ENCODE data around the gene PDLIM4. TPM values are rescaled to one million over a fixed set of nuclear protein-coding genes. Genes with fewer than 3 reads are reported as not detected.

The PDLIM4 gene
- total RNA-seq, 3 donors from 2014 or later, result 5.1 to 59.0 (median 5.6) TPM

DNA sequence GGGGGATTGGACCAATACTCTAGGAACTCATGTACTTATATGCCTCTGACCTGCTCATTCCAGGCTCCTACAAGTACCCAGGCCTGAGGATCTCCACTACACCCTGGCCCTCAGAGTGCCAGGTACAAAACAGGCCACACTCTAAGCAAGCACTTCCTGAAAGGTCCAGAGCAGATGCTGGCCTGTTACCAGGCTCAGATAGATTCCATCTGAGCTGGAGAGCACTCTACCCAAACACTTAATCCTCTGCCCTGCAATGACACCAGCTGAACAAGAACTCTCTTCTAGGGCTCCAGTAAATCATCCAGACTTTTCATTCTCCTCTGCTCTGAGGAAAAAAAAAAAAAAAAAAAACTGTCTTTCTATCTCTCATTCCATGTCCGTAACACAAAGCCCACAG is 32.8 kb upstream of the PDLIM4 start:
- H3K9me3 ChIP-seq, result no peaks in the 10 kb centered on the region
- H3K4me3 ChIP-seq, result no peak overlapping the region
- TF ChIP-seq, protein P1, sequence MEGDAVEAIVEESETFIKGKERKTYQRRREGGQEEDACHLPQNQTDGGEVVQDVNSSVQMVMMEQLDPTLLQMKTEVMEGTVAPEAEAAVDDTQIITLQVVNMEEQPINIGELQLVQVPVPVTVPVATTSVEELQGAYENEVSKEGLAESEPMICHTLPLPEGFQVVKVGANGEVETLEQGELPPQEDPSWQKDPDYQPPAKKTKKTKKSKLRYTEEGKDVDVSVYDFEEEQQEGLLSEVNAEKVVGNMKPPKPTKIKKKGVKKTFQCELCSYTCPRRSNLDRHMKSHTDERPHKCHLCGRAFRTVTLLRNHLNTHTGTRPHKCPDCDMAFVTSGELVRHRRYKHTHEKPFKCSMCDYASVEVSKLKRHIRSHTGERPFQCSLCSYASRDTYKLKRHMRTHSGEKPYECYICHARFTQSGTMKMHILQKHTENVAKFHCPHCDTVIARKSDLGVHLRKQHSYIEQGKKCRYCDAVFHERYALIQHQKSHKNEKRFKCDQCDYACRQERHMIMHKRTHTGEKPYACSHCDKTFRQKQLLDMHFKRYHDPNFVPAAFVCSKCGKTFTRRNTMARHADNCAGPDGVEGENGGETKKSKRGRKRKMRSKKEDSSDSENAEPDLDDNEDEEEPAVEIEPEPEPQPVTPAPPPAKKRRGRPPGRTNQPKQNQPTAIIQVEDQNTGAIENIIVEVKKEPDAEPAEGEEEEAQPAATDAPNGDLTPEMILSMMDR (IDR thresholded peaks at IDR 0.05), result no peak
- DNase-seq, result no peak
- intact Hi-C loops (cut with DNase I, micrococcal nuclease), result no loop called here
- peaks cover 36% of the 10 kb centered on the region for H3K4me1 ChIP-seq (ENCODE audit: low read depth)
- ATAC-seq, result no peak
- no peaks in the 10 kb centered on the region for H3K36me3 ChIP-seq (ENCODE audit: low read depth)

GRCh38 chr5:132225165-132226032 is 32.1 kb upstream of the PDLIM4 start:
- intact Hi-C loops (cut with DNase I, micrococcal nuclease), result no loop called here
- H3K36me3 ChIP-seq (ENCODE audit: low read depth), result no peaks in the 10 kb centered on the region
- H3K9me3 ChIP-seq, result no peaks in the 10 kb centered on the region
- DNase-seq (peak; percentile 79 to 89 (median 86)), ATAC-seq (peak; percentile 22)
- H3K4me1 ChIP-seq (ENCODE audit: low read depth), result peaks cover 36% of the 10 kb centered on the region
- TF ChIP-seq, protein P1 (IDR thresholded peaks at IDR 0.05), result no peak
- no peak overlapping the region for H3K4me3 ChIP-seq

DNA sequence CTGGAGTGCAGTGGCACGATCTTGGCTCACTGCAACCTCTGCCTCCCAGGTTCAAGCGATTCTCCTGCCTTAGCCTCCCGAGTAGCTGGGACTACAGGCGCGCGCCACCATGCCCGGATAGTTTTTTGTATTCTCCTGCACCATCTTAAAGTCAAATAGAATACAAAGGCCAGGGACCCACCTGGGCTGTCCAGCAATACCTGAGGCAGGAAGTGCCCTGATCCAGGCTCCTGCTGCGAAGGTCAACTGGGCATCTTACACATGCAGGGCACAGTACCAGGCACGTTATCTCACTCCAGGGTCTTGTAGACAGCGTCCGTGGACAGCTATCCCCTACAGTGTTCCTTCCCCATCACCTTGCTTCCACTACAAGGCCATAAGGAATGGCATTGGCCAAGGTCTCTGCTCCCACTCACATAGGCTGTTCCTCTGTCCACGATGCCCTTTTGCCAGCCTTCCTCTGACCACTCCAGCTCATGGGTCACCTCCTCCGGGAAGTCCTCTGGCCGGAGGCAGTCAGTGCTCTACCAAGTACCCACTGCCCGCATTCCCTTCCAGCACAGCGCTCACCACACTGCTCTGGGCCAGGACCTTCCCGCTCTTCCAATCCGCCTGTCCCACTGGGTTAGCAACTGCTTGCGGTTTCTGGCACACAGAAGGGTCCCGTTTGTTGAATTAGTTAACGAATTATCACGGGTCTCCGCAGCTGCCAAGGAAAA is 30.8 kb upstream of the PDLIM4 start:
- ATAC-seq (no peak), DNase-seq (peak in 1 of 3 donors; percentile 38)
- H3K4me3 ChIP-seq, result peak overlapping the region; percentile 65
- intact Hi-C loops (cut with DNase I, micrococcal nuclease), result no loop called here
- no peaks in the 10 kb centered on the region for H3K9me3 ChIP-seq
- TF ChIP-seq, protein P1 (IDR thresholded peaks at IDR 0.05), result no peak
- no peaks in the 10 kb centered on the region for H3K36me3 ChIP-seq (ENCODE audit: low read depth)
- H3K4me1 ChIP-seq (ENCODE audit: low read depth), result peaks cover 36% of the 10 kb centered on the region

- H3K4me3 ChIP-seq, result peak overlapping the region; percentile 65
- intact Hi-C loops (cut with DNase I, micrococcal nuclease), result no loop called here
- DNase-seq, result no peak
- ATAC-seq, result no peak
- peaks cover 35% of the 10 kb centered on the region for H3K4me1 ChIP-seq (ENCODE audit: low read depth)
- TF ChIP-seq, protein P1 (IDR thresholded peaks at IDR 0.05), result no peak
- no peaks in the 10 kb centered on the region for H3K36me3 ChIP-seq (ENCODE audit: low read depth)
- no peaks in the 10 kb centered on the region for H3K9me3 ChIP-seq
These were observed 30.3 kb upstream of the PDLIM4 start for GRCh38 chr5:132227235-132227484.

DNA sequence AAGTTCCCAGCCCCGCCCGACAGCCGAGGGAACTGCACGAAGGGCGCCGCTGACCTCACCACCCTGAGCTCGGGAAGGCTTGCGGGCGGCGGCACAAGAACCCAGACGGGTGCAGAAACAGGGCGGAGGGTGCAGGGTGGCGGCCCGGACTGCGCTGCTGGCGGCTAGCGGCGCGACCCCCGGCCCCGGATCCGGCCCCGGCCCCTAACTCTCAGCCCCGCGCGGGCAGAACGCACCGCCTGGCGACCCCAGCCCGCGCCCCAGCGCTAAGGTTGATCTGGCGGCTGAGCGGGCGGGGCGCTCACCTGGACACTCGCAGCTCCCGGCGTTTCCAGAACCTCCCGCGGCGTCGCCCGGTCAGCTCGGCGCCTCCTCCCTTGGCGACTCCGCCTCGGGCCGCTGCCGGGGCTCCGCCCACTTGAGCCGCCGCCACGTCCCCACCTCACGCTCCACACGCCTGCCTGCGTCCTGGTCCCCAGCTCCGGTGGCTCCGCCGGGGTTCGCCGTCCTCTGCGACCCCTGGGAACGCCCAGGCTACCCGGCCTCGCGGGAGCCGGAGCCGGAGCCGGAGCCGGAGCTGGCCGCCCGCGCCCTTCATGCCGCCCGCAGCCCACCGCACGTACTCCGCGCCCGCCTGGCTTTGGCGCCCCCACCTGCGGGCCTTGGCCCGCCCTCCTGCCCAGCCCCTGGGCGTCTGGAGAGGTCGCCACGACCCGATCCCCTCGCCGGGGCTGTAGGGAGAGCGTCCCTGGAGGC is 29.8 kb upstream of the PDLIM4 start, which contains the start of gene P4HA2:
TSS of gene P4HA2 (minus strand) at position 369 of the 756 bp plus-strand sequence. CDS start 9,227 bp downstream, outside the sequence.
- ATAC-seq, result peak; percentile 96
- intact Hi-C loops (cut with DNase I, micrococcal nuclease), result no loop called here
- Histone ChIP-seq H3K4me1 (ENCODE audit: low read depth) (peaks cover 30% of the 10 kb centered on the region), H3K36me3 (ENCODE audit: low read depth) (no peaks in the 10 kb centered on the region), H3K9me3 (no peaks in the 10 kb centered on the region), H3K4me3 (peak within 1 kb of the TSS; percentile 65)
- TF ChIP-seq, protein P1 (IDR thresholded peaks at IDR 0.05), result no peak
- peak; percentile 90 to 93 (median 91) for DNase-seq

Data from mucosa of descending colon (tissue), 3 donors.